ENCODE data around the gene LETM1. TPM values are rescaled to one million over a fixed set of nuclear protein-coding genes. Genes with fewer than 3 reads are reported as not detected.

The LETM1 gene
- total and polyA plus RNA-seq, 2 donors from 2014 or later, result 20.0 to 46.4 TPM

GRCh38 chr4:1899149-1900086 lies 43.5 kb upstream of the LETM1 start:
- H3K4me1 ChIP-seq (ENCODE audit: control insufficient read depth in 2 of 3, insufficient read depth in 2 of 3, low read depth in 1 of 3, low read length in 3 of 3), result no peaks in the 10 kb centered on the region
- H3K9ac ChIP-seq (ENCODE audit: low read length in 3 of 3), result no peak overlapping the region
- H3K27me3 ChIP-seq (ENCODE audit: control insufficient read depth, insufficient read depth, low read length), result no peaks in the 10 kb centered on the region
- intact Hi-C loops (cut with DNase I), result no loop called here
- H3K27ac ChIP-seq (ENCODE audit: low read depth in 2 of 2, low read length in 2 of 2), result no peak overlapping the region
- FAIRE-seq (no peak), DNase-seq (peak; percentile 75 to 88 (median 79))
- TF ChIP-seq CTCF (IDR thresholded peaks at IDR 0.05; ENCODE audit: borderline replicate concordance, extremely low read depth, insufficient read depth), result peak; percentile 88
- H3K9me3 ChIP-seq (ENCODE audit: control insufficient read depth in 2 of 3, insufficient read depth in 1 of 3, low read length in 3 of 3), result no peaks in the 10 kb centered on the region
- peaks cover 0 to 7% (median 4%) of the 10 kb centered on the region in 3 donors for H3K36me3 ChIP-seq (ENCODE audit: control insufficient read depth in 2 of 3, insufficient read depth in 3 of 3, low read length in 3 of 3)
- no peak overlapping the region for H3K4me3 ChIP-seq (ENCODE audit: low read length in 3 of 3)

GRCh38 chr4:1898681-1899080 lies 42.7 kb upstream of the LETM1 start:
- Histone ChIP-seq H3K27ac (ENCODE audit: low read depth in 2 of 2, low read length in 2 of 2) (no peak overlapping the region), H3K36me3 (ENCODE audit: control insufficient read depth in 2 of 3, insufficient read depth in 3 of 3, low read length in 3 of 3) (peaks cover 0 to 4% (median 4%) of the 10 kb centered on the region in 3 donors), H3K9me3 (ENCODE audit: control insufficient read depth in 2 of 3, insufficient read depth in 1 of 3, low read length in 3 of 3) (no peaks in the 10 kb centered on the region), H3K9ac (ENCODE audit: low read length in 3 of 3) (no peak overlapping the region), H3K27me3 (ENCODE audit: control insufficient read depth, insufficient read depth, low read length) (no peaks in the 10 kb centered on the region), H3K4me3 (ENCODE audit: low read length in 3 of 3) (no peak overlapping the region), H3K4me1 (ENCODE audit: control insufficient read depth in 2 of 3, insufficient read depth in 2 of 3, low read depth in 1 of 3, low read length in 3 of 3) (no peaks in the 10 kb centered on the region)
- intact Hi-C loops (cut with DNase I), result no loop called here
- TF ChIP-seq CTCF (IDR thresholded peaks at IDR 0.05; ENCODE audit: borderline replicate concordance, extremely low read depth, insufficient read depth), result no peak
- DNase-seq (no peak), FAIRE-seq (no peak)

GRCh38 chr4:1898007-1898406 lies 42.1 kb upstream of the LETM1 start:
- Histone ChIP-seq H3K27me3 (ENCODE audit: control insufficient read depth, insufficient read depth, low read length) (no peaks in the 10 kb centered on the region), H3K27ac (ENCODE audit: low read depth in 2 of 2, low read length in 2 of 2) (no peak overlapping the region), H3K4me1 (ENCODE audit: control insufficient read depth in 2 of 3, insufficient read depth in 2 of 3, low read depth in 1 of 3, low read length in 3 of 3) (no peaks in the 10 kb centered on the region), H3K9ac (ENCODE audit: low read length in 3 of 3) (no peak overlapping the region), H3K9me3 (ENCODE audit: control insufficient read depth in 2 of 3, insufficient read depth in 1 of 3, low read length in 3 of 3) (no peaks in the 10 kb centered on the region), H3K36me3 (ENCODE audit: control insufficient read depth in 2 of 3, insufficient read depth in 3 of 3, low read length in 3 of 3) (peaks cover 0 to 4% (median 4%) of the 10 kb centered on the region in 3 donors), H3K4me3 (ENCODE audit: low read length in 3 of 3) (no peak overlapping the region)
- DNase-seq (no peak), FAIRE-seq (no peak)
- intact Hi-C loops (cut with DNase I), result no loop called here
- TF ChIP-seq CTCF (IDR thresholded peaks at IDR 0.05; ENCODE audit: borderline replicate concordance, extremely low read depth, insufficient read depth), result no peak

All from kidney (tissue), 14 donors.